ENCODE measurements around the gene ENOX1.

DNA sequence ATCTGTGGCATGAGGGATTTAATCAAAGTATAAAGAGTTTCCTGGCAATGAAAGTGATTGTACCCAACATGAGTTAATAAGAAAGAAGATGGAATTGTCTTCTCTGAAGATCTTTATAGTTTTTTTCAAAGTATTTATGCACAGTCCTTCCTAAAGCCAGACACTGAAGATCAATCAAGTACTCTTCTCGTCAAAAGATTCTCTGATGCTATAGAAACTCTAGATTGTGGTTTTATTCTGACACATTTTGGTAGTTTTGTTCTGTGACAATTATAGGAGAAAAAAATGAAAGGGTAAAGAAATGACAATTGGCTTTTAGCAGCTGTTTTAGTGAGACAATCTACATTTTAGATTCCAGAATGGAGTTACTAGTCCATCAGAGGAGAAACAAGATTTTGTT, 10.4 kb upstream of the ENOX1 start:
- TF ChIP-seq CTCF (IDR thresholded peaks at IDR 0.05) (no peak), POLR2A (IDR thresholded peaks at IDR 0.05) (no peak)
